Measurements from ENCODE around the gene PRKG1. TPM values are rescaled to one million over a fixed set of nuclear protein-coding genes. Genes with fewer than 3 reads are reported as not detected.

Gene PRKG1
- total and polyA plus RNA-seq, 12 donors = 3.8 to 48.1 (median 29.9) TPM

GRCh38 chr10:52276986-52277385, 1202.7 kb downstream of the PRKG1 start:
- Histone ChIP-seq H3K9me3 (peaks cover 0 to 15% (median 4%) of the 10 kb centered on the region in 11 donors), H3K27me3 (no peaks in the 10 kb centered on the region), H3K4me3 (no peak overlapping the region), H3K4me1 (peaks cover 0 to 8% (median 0%) of the 10 kb centered on the region in 9 donors), H3K27ac (no peak overlapping the region), H3K36me3 (peaks cover 0 to 8% (median 0%) of the 10 kb centered on the region in 9 donors)
- no peak for TF ChIP-seq CTCF (IDR thresholded peaks at IDR 0.05)
- 61 to 63% methylated on average over 1 of the region's 1 CpG for WGBS, 2 donors
- no peak for DNase-seq
- intact Hi-C loops (cut with DNase I) = no loop called here
- no peak for ATAC-seq

- no peak for DNase-seq
- TF ChIP-seq CTCF (IDR thresholded peaks at IDR 0.05) = no peak
- Histone ChIP-seq H3K4me3 (no peak overlapping the region), H3K9me3 (peaks cover 0 to 15% (median 4%) of the 10 kb centered on the region in 11 donors), H3K27ac (no peak overlapping the region), H3K27me3 (no peaks in the 10 kb centered on the region), H3K36me3 (peaks cover 0 to 14% (median 0%) of the 10 kb centered on the region in 9 donors), H3K4me1 (peaks cover 0 to 8% (median 0%) of the 10 kb centered on the region in 9 donors)
- ATAC-seq = no peak
- WGBS, 2 donors = 50 to 55% methylated on average over 3 of the region's 3 CpGs
- intact Hi-C loops (cut with DNase I) = no loop called here
These were observed 1205.3 kb downstream of the PRKG1 start for GRCh38 chr10:52279546-52279945.

DNA sequence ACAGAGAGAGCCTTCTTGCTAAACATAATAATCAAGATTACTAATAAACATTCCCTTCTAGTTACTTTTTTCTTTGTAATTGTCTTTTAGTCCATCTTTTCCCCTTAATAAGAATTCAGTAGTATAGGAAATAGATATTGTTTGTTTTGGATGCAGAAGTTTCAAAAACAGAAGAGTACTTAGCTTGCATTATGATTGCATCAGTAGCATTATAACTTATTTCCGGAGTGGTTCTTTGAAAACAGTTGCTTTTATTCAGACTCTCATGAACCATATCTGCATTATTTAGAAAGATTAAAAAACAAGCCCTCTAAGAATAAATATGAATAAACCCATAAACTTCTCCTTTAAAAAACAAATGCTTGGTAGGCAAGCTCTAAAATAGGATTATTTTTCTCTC, 1205.8 kb downstream of the PRKG1 start:
- Histone ChIP-seq H3K4me3 (no peak overlapping the region), H3K9me3 (peaks cover 0 to 15% (median 4%) of the 10 kb centered on the region in 11 donors), H3K27me3 (no peaks in the 10 kb centered on the region), H3K4me1 (peaks cover 0 to 8% (median 0%) of the 10 kb centered on the region in 9 donors), H3K36me3 (peaks cover 0 to 14% (median 0%) of the 10 kb centered on the region in 9 donors), H3K27ac (no peak overlapping the region)
- no peak for ATAC-seq
- intact Hi-C loops (cut with DNase I) = no loop called here
- 71 to 79% methylated on average over 1 of the region's 1 CpG for WGBS, 2 donors
- TF ChIP-seq CTCF (IDR thresholded peaks at IDR 0.05) = no peak
- no peak for DNase-seq

GRCh38 chr10:52283174-52283573, 1208.9 kb downstream of the PRKG1 start:
- H3K27ac ChIP-seq = no peak overlapping the region
- H3K36me3 ChIP-seq = peaks cover 0 to 14% (median 0%) of the 10 kb centered on the region in 9 donors
- no peaks in the 10 kb centered on the region for H3K27me3 ChIP-seq
- DNase-seq (no peak), ATAC-seq (no peak)
- 76 to 81% methylated on average over 2 of the region's 2 CpGs for WGBS, 2 donors
- no peak for TF ChIP-seq CTCF (IDR thresholded peaks at IDR 0.05)
- intact Hi-C loops (cut with DNase I) = no loop called here
- H3K4me1 ChIP-seq = peaks cover 0 to 8% (median 0%) of the 10 kb centered on the region in 9 donors
- H3K4me3 ChIP-seq = no peak overlapping the region
- peaks cover 0 to 4% (median 0%) of the 10 kb centered on the region in 11 donors for H3K9me3 ChIP-seq
